SU-DHL-6 (cell line): ENCODE results near the gene MARCHF6.

Experiments used
- CTCF ChIP-seq: fragments of 200-600 bp; sonication (generic); IDR thresholded peaks from one replicate; pipeline ENCODE4 v1.5.1; 2017; ENCODE audit warnings: antibody characterized with exemption, mild to moderate bottlenecking, low read length, moderate library complexity; ENCODE audit not compliant: insufficient read depth, poor library complexity, severe bottlenecking
- EZH2phosphoT487 ChIP-seq: fragments of 200-600 bp; sonication (generic), shearing (Covaris generic); conservative IDR thresholded peaks from 2 replicates; pipeline ENCODE4 v1.6.1; 2018; ENCODE audit warnings: mild to moderate bottlenecking, antibody characterized with exemption, low read length, moderate library complexity, mixed read lengths

- TF ChIP-seq EZH2phosphoT487 = no peak
- no peak for TF ChIP-seq CTCF
These were observed 14.8 kb upstream of the MARCHF6 start for GRCh38 chr5:10338686-10339057.
